Activated naive CD4-positive, alpha-beta T cell treated with anti-CD3 and anti-CD28 coated beads for 36 hours (primary cell): Measurements from ENCODE around the gene DGCR2. TPM values are rescaled to one million over a fixed set of nuclear protein-coding genes. Genes with fewer than 3 reads are reported as not detected.
A peak's percentile ranks its signal among the peaks of the same experiment; 100 is the strongest.

Experiments used
- CTCF ChIA-PET: fragments of 350-600 bp; sonication (Branson Sonifier 250); formaldehyde crosslinking; loops from one replicate; lab custom pipeline; 2021; ENCODE audit warnings: antibody characterized with exemption; lab: Charles Lee
- DNase-seq: peaks from one replicate; pipeline ENCODE4 v3.0.0-alpha.2; 2020
- H3K27ac Mint-ChIP-seq: one replicate; pipeline ENCODE4 v1.8.0; 2021; ENCODE audit warnings: mild to moderate bottlenecking, mixed read lengths
- H3K27me3 Mint-ChIP-seq: one replicate; pipeline ENCODE4 v1.8.0; 2021; ENCODE audit warnings: low read depth, mixed read lengths
- H3K36me3 Mint-ChIP-seq: one replicate; pipeline ENCODE4 v1.8.0; 2021; ENCODE audit warnings: low read depth, mixed read lengths
- H3K4me1 Mint-ChIP-seq: one replicate; pipeline ENCODE4 v1.8.0; 2021; ENCODE audit warnings: low read depth, mixed read lengths
- H3K4me3 Mint-ChIP-seq: one replicate; pipeline ENCODE4 v1.8.0; 2021; ENCODE audit warnings: mild to moderate bottlenecking, moderate library complexity, mixed read lengths
- H3K9me3 Mint-ChIP-seq: one replicate; pipeline ENCODE4 v1.8.0; 2021; ENCODE audit warnings: mixed read lengths
- intact Hi-C: fragments of 100-400 bp; cut with micrococcal nuclease; formaldehyde crosslinking; loops from one replicate; pipeline ENCODE4 v1.15.1; 2023
- total RNA-seq, 2 experiments: library from RNA; stranded (reverse); gene quantifications; one replicate each; pipeline ENCODE4 v1.2.3, GENCODE V29; 2021

The DGCR2 gene
- total RNA-seq, 2 experiments from 2014 or later, result 15.4 to 16.4 TPM

GRCh38 chr22:19110064-19110458, 12.2 kb downstream of the DGCR2 start:
- no peak for DNase-seq
- H3K9me3 Mint-ChIP-seq, result no peaks in the 10 kb centered on the region
- intact Hi-C loops, result no loop called here
- peak overlapping the region; percentile 39 for H3K4me3 Mint-ChIP-seq
- H3K27ac Mint-ChIP-seq, result peak overlapping the region; percentile 79
- CTCF ChIA-PET, result interaction anchor here (1.0 to 1.9 kb wide), 4 partner anchors 11 to 73 kb away, joined by 4 to 11 read pairs (median 4); partner anchors contain the start of gene ESS2
- H3K36me3 Mint-ChIP-seq, result no peaks in the 10 kb centered on the region
- peaks cover 73% of the 10 kb centered on the region for H3K4me1 Mint-ChIP-seq
- H3K27me3 Mint-ChIP-seq, result no peaks in the 10 kb centered on the region

GRCh38 chr22:19109198-19110063, 12.8 kb downstream of the DGCR2 start:
- DNase-seq, result peak; percentile 78
- intact Hi-C loops, result loop anchor here (1.0 to 5.0 kb wide), 7 partner anchors 13 to 369 kb away; partner anchors contain the start of genes CDC45, CLTCL1, DGCR2 and ESS2
- peak overlapping the region; percentile 79 for H3K27ac Mint-ChIP-seq
- H3K36me3 Mint-ChIP-seq, result no peaks in the 10 kb centered on the region
- no peaks in the 10 kb centered on the region for H3K9me3 Mint-ChIP-seq
- peaks cover 67% of the 10 kb centered on the region for H3K4me1 Mint-ChIP-seq
- CTCF ChIA-PET, result interaction anchor here (1.1 to 1.9 kb wide), 3 partner anchors 12 to 73 kb away, joined by 4 to 11 read pairs (median 4); partner anchors contain the start of gene ESS2
- no peaks in the 10 kb centered on the region for H3K27me3 Mint-ChIP-seq
- H3K4me3 Mint-ChIP-seq, result peak overlapping the region; percentile 39

GRCh38 chr22:19108807-19109197, 13.4 kb downstream of the DGCR2 start:
- intact Hi-C loops, result loop anchor here (1.0 to 5.0 kb wide), 7 partner anchors 13 to 370 kb away; partner anchors contain the start of genes CDC45, CLTCL1, DGCR2 and ESS2
- H3K9me3 Mint-ChIP-seq, result no peaks in the 10 kb centered on the region
- no peaks in the 10 kb centered on the region for H3K27me3 Mint-ChIP-seq
- DNase-seq, result no peak
- no peak overlapping the region for H3K4me3 Mint-ChIP-seq
- H3K4me1 Mint-ChIP-seq, result peaks cover 70% of the 10 kb centered on the region
- H3K36me3 Mint-ChIP-seq, result no peaks in the 10 kb centered on the region
- H3K27ac Mint-ChIP-seq, result peak overlapping the region; percentile 66
- CTCF ChIA-PET, result interaction anchor here (1.6 kb wide), 1 partner anchor 11 kb away, joined by 3 read pairs; no protein-coding TSS in a partner anchor

- intact Hi-C loops, result loop anchor here (2.0 to 5.0 kb wide), 4 partner anchors 71 to 371 kb away; partner anchors contain the start of genes CDC45, CLTCL1, HIRA and MRPL40
- Mint-ChIP-seq H3K27me3 (no peaks in the 10 kb centered on the region), H3K4me3 (no peak overlapping the region), H3K4me1 (peaks cover 66% of the 10 kb centered on the region), H3K36me3 (no peaks in the 10 kb centered on the region), H3K9me3 (no peaks in the 10 kb centered on the region), H3K27ac (no peak overlapping the region)
- DNase-seq, result no peak
- CTCF ChIA-PET, result interaction anchor here (1.6 kb wide), 1 partner anchor 10 kb away, joined by 3 read pairs; no protein-coding TSS in a partner anchor
These were observed 14.5 kb downstream of the DGCR2 start for GRCh38 chr22:19107730-19108074.

- no peak for DNase-seq
- Mint-ChIP-seq H3K36me3 (no peaks in the 10 kb centered on the region), H3K4me1 (peaks cover 62% of the 10 kb centered on the region), H3K4me3 (no peak overlapping the region), H3K9me3 (no peaks in the 10 kb centered on the region), H3K27ac (peak overlapping the region; percentile 43), H3K27me3 (no peaks in the 10 kb centered on the region)
- intact Hi-C loops, result loop anchor here (5.0 kb wide), 2 partner anchors 185 to 325 kb away; partner anchors contain the start of genes CLTCL1, HIRA and MRPL40
- CTCF ChIA-PET, result interaction anchor here (1.6 to 2.4 kb wide), 2 partner anchors 9 to 11 kb away, joined by 3 to 7 read pairs; no protein-coding TSS in a partner anchor
These were observed 15.1 kb downstream of the DGCR2 start for GRCh38 chr22:19106886-19107729.

GRCh38 chr22:19105867-19106802, 16.1 kb downstream of the DGCR2 start:
- Mint-ChIP-seq H3K4me1 (peaks cover 57% of the 10 kb centered on the region), H3K27me3 (no peaks in the 10 kb centered on the region), H3K9me3 (no peaks in the 10 kb centered on the region), H3K4me3 (no peak overlapping the region), H3K27ac (no peak overlapping the region), H3K36me3 (no peaks in the 10 kb centered on the region)
- DNase-seq, result peak; percentile 74
- intact Hi-C loops, result loop anchor here (5.0 kb wide), 2 partner anchors 186 to 326 kb away; partner anchors contain the start of genes CLTCL1, HIRA and MRPL40
- CTCF ChIA-PET, result interaction anchor here (0.5 to 2.4 kb wide), 6 partner anchors 8 to 52 kb away, joined by 3 to 7 read pairs (median 3); no protein-coding TSS in a partner anchor

GRCh38 chr22:19105456-19105855, 16.8 kb downstream of the DGCR2 start:
- no peaks in the 10 kb centered on the region for H3K9me3 Mint-ChIP-seq
- intact Hi-C loops, result loop anchor here (5.0 kb wide), 2 partner anchors 187 to 327 kb away; partner anchors contain the start of genes CLTCL1, HIRA and MRPL40

GRCh38 chr22:19103880-19104821, 18.1 kb downstream of the DGCR2 start:
- CTCF ChIA-PET, result interaction anchor here (0.7 to 2.4 kb wide), 3 partner anchors 12 to 76 kb away, joined by 3 to 7 read pairs (median 3); no protein-coding TSS in a partner anchor
- H3K4me3 Mint-ChIP-seq, result no peak overlapping the region
- H3K36me3 Mint-ChIP-seq, result peaks cover 2% of the 10 kb centered on the region
- DNase-seq, result no peak
- H3K27me3 Mint-ChIP-seq, result no peaks in the 10 kb centered on the region
- no peaks in the 10 kb centered on the region for H3K9me3 Mint-ChIP-seq
- peaks cover 42% of the 10 kb centered on the region for H3K4me1 Mint-ChIP-seq
- intact Hi-C loops, result no loop called here
- H3K27ac Mint-ChIP-seq, result no peak overlapping the region

More at GRCh38 chr22:19105456-19105855, 16.8 kb downstream of the DGCR2 start:
- CTCF ChIA-PET, result interaction anchor here (0.5 to 2.4 kb wide), 6 partner anchors 8 to 52 kb away, joined by 3 to 7 read pairs (median 3); no protein-coding TSS in a partner anchor
- Mint-ChIP-seq H3K4me1 (peaks cover 52% of the 10 kb centered on the region), H3K36me3 (no peaks in the 10 kb centered on the region), H3K27ac (no peak overlapping the region), H3K4me3 (no peak overlapping the region), H3K27me3 (no peaks in the 10 kb centered on the region)
- no peak for DNase-seq

- intact Hi-C loops, result no loop called here
- Mint-ChIP-seq H3K36me3 (peaks cover 5% of the 10 kb centered on the region), H3K27me3 (no peaks in the 10 kb centered on the region), H3K4me3 (no peak overlapping the region), H3K4me1 (peaks cover 17% of the 10 kb centered on the region), H3K9me3 (no peaks in the 10 kb centered on the region), H3K27ac (no peak overlapping the region)
- no peak for DNase-seq
- CTCF ChIA-PET, result interaction anchor here (0.6 to 1.4 kb wide), 3 partner anchors 8 to 22 kb away, joined by 3 to 4 read pairs (median 3); no protein-coding TSS in a partner anchor
These were observed 24.1 kb downstream of the DGCR2 start for GRCh38 chr22:19098157-19098556.

GRCh38 chr22:19097518-19097917, 24.7 kb downstream of the DGCR2 start:
- Mint-ChIP-seq H3K4me3 (no peak overlapping the region), H3K36me3 (peaks cover 7% of the 10 kb centered on the region), H3K27ac (no peak overlapping the region), H3K9me3 (no peaks in the 10 kb centered on the region), H3K4me1 (peaks cover 17% of the 10 kb centered on the region), H3K27me3 (no peaks in the 10 kb centered on the region)
- no peak for DNase-seq
- intact Hi-C loops, result no loop called here
- CTCF ChIA-PET, result interaction anchor here (1.2 to 1.4 kb wide), 3 partner anchors 8 to 13 kb away, joined by 3 to 5 read pairs (median 3); no protein-coding TSS in a partner anchor
